ENCODE measurements around the gene EDRF1. TPM values are rescaled to one million over a fixed set of nuclear protein-coding genes. Genes with fewer than 3 reads are reported as not detected.

The EDRF1 gene
- total and polyA plus RNA-seq, 2 experiments from 2014 or later = 25.0 to 48.8 TPM

GRCh38 chr10:125792342-125793300, 73.1 kb downstream of the EDRF1 start:
- no peaks in the 10 kb centered on the region for H3K36me3 ChIP-seq (ENCODE audit: insufficient read depth)
- H3K4me1 ChIP-seq (ENCODE audit: insufficient read depth) = no peaks in the 10 kb centered on the region
- H3K4me3 Mint-ChIP-seq = no peak overlapping the region
- no peaks in the 10 kb centered on the region for H3K27me3 Mint-ChIP-seq (ENCODE audit: insufficient read depth, low read depth, poor library complexity)
- TF ChIP-seq CTCF (conservative IDR thresholded peaks at IDR 0.05; ENCODE audit: low read depth in 2 of 2) = no peak
- TF ChIP-seq POLR2AphosphoS5 (IDR thresholded peaks at IDR 0.05; ENCODE audit: low read depth) = no peak
- TF ChIP-seq ETS1 (IDR thresholded peaks at IDR 0.05) = no peak
- no peak for TF ChIP-seq CREB1 (CRISPR knock-in tag; IDR thresholded peaks at IDR 0.05; ENCODE audit: low read depth)
- no peak for TF ChIP-seq EZH2phosphoT487 (IDR thresholded peaks at IDR 0.05; ENCODE audit: unreplicated experiment)
- TF ChIP-seq JUNB (IDR thresholded peaks at IDR 0.05; ENCODE audit: unreplicated experiment) = no peak
- TF ChIP-seq ZNF114 (CRISPR knock-in tag; IDR thresholded peaks at IDR 0.05) = no peak
- TF ChIP-seq REST (IDR thresholded peaks at IDR 0.05; ENCODE audit: unreplicated experiment) = no peak
- no peak for TF ChIP-seq EZH2 (IDR thresholded peaks at IDR 0.05; ENCODE audit: low read depth, unreplicated experiment)
- TF ChIP-seq NANOG (IDR thresholded peaks at IDR 0.05; ENCODE audit: borderline replicate concordance) = no peak
- no peak for TF ChIP-seq ZNF462 (CRISPR knock-in tag; IDR thresholded peaks at IDR 0.05)
- no peak for TF ChIP-seq ZNF331 (CRISPR knock-in tag; IDR thresholded peaks at IDR 0.05; ENCODE audit: low read depth)
- TF ChIP-seq STAT1 (IDR thresholded peaks at IDR 0.05; ENCODE audit: unreplicated experiment) = no peak
- no peak overlapping the region for H3K4me2 ChIP-seq
- H3K4me3 ChIP-seq = no peak overlapping the region
- H3K27ac ChIP-seq (ENCODE audit: low read depth) = no peak overlapping the region
- no peaks in the 10 kb centered on the region for H3K79me2 ChIP-seq (replicated peaks; ENCODE audit: insufficient read depth)
- H3K9me3 Mint-ChIP-seq = no peaks in the 10 kb centered on the region; the same call in 2 of the 3 replicates
- ATAC-seq (no peak), DNase-seq (ENCODE audit: low spot score) (no peak)
- no peaks in the 10 kb centered on the region; the same call in 1 of the 3 replicates for H3K4me1 Mint-ChIP-seq
- no peaks in the 10 kb centered on the region for H3F3A ChIP-seq (replicated peaks; ENCODE audit: low read depth)
- no peaks in the 10 kb centered on the region for H3K9me2 ChIP-seq (ENCODE audit: insufficient read depth)
- no peaks in the 10 kb centered on the region for H3K27me3 ChIP-seq (ENCODE audit: insufficient read depth)
- H3K36me3 Mint-ChIP-seq (ENCODE audit: low read depth) = peaks cover 20% of the 10 kb centered on the region
- no peaks in the 10 kb centered on the region for H4K20me1 ChIP-seq (replicated peaks; ENCODE audit: insufficient read depth)
- no peak overlapping the region for H3K27ac Mint-ChIP-seq
- H2AFZ ChIP-seq = no peak overlapping the region

All from GM23338 (cell line).